Lower leg skin (tissue), 4 donors: ENCODE measurements around the gene MTCH1. TPM values are rescaled to one million over a fixed set of nuclear protein-coding genes. Genes with fewer than 3 reads are reported as not detected.

ENCODE experiments used
- DNase-seq, 2 donors: peaks; one replicate each; pipeline ENCODE4 v3.0.0-alpha.2; 2019; ENCODE audit warnings: low spot score in 2 of 2
- H3K4me3 ChIP-seq: fragments of 200-600 bp; sonication (generic); 2 replicates; pipeline ENCODE4 v1.5.1; 2017; ENCODE audit warnings: mild to moderate bottlenecking, low read depth; ENCODE audit not compliant: poor library complexity, severe bottlenecking
- CTCF ChIP-seq, 3 donors: fragments of 450-650 bp; IDR thresholded peaks; one replicate each; pipeline ENCODE4 v1.5.1; 2016; ENCODE audit warnings: antibody characterized with exemption in 3 of 3, mild to moderate bottlenecking in 3 of 3, moderate library complexity in 2 of 3
- POLR2A ChIP-seq, 2 donors: fragments of 450-650 bp; IDR thresholded peaks; one replicate each; pipeline ENCODE4 v1.6.1; 2016 to 2017; ENCODE audit warnings: antibody characterized with exemption in 2 of 2, mild to moderate bottlenecking in 1 of 2, moderate library complexity in 1 of 2
- WGBS, 2 donors: methylation state at CpG; one replicate each; pipeline ENCODE4 v1.1.5; 2018; 5-methylcytosine and 5-hydroxymethylcytosine counted together
- intact Hi-C: fragments of 100-400 bp; cut with DNase I; formaldehyde crosslinking; loops from one replicate; pipeline ENCODE4 v1.15.0; 2023; ENCODE audit warnings: low total_unique reads
- total RNA-seq, 4 donors: library from RNA; depleted of rRNA; stranded (reverse); fragments of >200 nt; gene quantifications; one replicate each; pipeline ENCODE4 v1.1.0, GENCODE V29; 2016

The MTCH1 gene
- total RNA-seq, 4 donors from 2014 or later, result 166 to 219 (median 188) TPM

GRCh38 chr6:37007340-37008043 is 21.5 kb upstream of the MTCH1 start:
- 67 to 70% methylated on average over 9 to 12 of the region's 12 CpGs for WGBS, 2 donors
- TF ChIP-seq CTCF (IDR thresholded peaks at IDR 0.05), result no peak
- TF ChIP-seq POLR2A (IDR thresholded peaks at IDR 0.05), result no peak
- no peak for DNase-seq
- no peak overlapping the region for H3K4me3 ChIP-seq
- intact Hi-C loops, result no loop called here

GRCh38 chr6:37006793-37007339 is 20.9 kb upstream of the MTCH1 start:
- no peak for DNase-seq
- WGBS, 2 donors, result 57 to 65% methylated on average over 5 of the region's 5 CpGs
- TF ChIP-seq POLR2A (IDR thresholded peaks at IDR 0.05) (no peak), CTCF (IDR thresholded peaks at IDR 0.05) (no peak)
- no peak overlapping the region for H3K4me3 ChIP-seq
- intact Hi-C loops, result no loop called here

DNA sequence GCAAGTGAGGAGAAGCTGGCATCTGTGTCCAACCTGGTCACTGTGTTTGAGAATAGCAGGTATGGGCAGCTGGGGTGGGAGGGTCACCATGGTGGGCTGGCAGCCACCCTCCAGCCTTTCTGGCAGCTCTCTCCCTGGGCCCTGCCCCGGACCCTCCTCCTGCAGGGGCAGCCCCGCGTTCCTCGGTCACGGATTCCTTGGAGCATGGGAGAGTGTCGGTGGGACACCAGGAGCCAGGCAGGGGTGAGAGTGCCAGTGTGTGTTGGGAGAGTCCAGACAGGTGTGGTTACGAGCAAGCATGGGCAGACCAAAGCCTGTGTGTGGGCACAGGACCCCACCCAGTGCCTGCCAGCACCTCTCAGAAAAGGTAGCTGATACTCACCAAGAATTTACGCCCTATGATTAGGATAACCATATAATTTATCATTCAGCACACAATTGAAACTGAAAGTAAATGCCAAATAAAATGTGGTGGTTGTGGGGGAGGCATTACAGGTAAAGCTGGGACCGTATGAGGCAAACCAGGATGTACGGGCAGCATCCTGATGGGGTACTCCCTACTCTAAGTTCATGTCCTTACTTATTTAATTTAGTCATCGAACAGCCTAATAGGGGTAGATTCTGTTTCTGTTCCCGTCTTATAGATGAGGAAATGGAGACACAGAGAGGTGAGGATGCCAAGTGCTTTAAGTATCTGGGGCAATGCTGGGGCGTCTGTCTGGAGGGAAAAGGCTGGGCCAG is 20.0 kb upstream of the MTCH1 start:
- WGBS, 2 donors, result 55 to 60% methylated on average over 13 of the region's 13 CpGs
- no peak for DNase-seq
- intact Hi-C loops, result no loop called here
- no peak for TF ChIP-seq CTCF (IDR thresholded peaks at IDR 0.05)
- TF ChIP-seq POLR2A (IDR thresholded peaks at IDR 0.05), result no peak
- peak overlapping the region; percentile 10 for H3K4me3 ChIP-seq

DNA sequence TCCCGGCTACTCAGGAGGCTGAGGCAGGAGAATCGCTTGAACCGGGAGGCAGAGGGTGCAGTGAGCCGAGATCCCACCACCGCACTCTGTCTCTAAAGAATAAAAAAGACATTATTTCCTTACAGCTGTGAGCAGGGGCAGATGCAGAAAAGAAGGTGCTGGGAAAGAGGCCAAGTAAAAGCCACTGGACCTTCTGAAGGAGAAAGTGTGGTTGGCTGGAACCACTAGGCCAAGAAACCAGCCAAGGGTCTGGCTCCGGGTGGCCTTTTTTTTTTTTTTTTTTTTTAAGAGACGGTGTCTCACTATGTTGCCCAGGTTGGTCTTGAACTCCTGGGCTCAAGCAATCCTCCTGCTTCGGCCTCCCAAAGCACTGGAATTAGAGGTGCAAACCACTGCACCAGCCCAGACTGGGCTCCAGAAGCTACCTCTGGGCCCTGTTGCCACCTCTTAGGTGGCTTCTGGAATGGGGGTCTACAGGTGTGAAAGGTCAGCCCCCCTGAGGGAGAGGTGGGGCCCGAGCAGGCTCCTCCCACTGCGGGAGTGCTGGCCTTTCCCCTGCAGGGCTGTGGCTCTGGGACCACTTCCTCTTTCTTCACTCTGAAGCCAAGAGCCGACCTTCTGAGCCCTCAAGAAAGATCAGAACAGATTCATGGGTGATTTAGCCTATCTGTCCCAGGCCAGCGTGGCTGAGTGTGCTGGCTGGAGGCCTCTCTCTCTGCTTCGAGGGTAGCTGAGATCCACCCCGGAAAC is 19.2 kb upstream of the MTCH1 start, which contains the start of gene FGD2:
FGD2 (plus strand) TSS at position 595 of the 750 bp plus-strand sequence. CDS start 163 bp downstream, outside the sequence.
- 74 to 80% methylated on average over 14 of the region's 14 CpGs for WGBS, 2 donors
- H3K4me3 ChIP-seq, result peak within 1 kb of the TSS; percentile 10
- TF ChIP-seq CTCF (IDR thresholded peaks at IDR 0.05) (no peak), POLR2A (IDR thresholded peaks at IDR 0.05) (no peak)

GRCh38 chr6:37004044-37004980 is 18.3 kb upstream of the MTCH1 start:
- no peak for DNase-seq
- H3K4me3 ChIP-seq, result no peak overlapping the region
- no peak for TF ChIP-seq CTCF (IDR thresholded peaks at IDR 0.05)
- TF ChIP-seq POLR2A (IDR thresholded peaks at IDR 0.05), result no peak
- 85 to 88% methylated on average over 11 of the region's 11 CpGs for WGBS, 2 donors
- intact Hi-C loops, result no loop called here

More for the DNA sequence above, 19.2 kb upstream of the MTCH1 start, which contains the start of gene FGD2:
- intact Hi-C loops, result no loop called here
- DNase-seq, result no peak
